GM12873 (cell line): Measurements from ENCODE around the gene BANF2.

Experiments used
- CTCF ChIP-seq: IDR thresholded peaks from 2 replicates; pipeline ENCODE4 v1.5.1; 2012; ENCODE audit warnings: low read depth, mild to moderate bottlenecking, moderate library complexity, low read length, control low read depth; ENCODE audit not compliant: insufficient read depth; ENCODE audit errors: missing control alignments

BANF2 gene

GRCh38 chr20:17694767-17695166 is 5.0 kb upstream of the BANF2 start:
- no peak for TF ChIP-seq CTCF

GRCh38 chr20:17696287-17696686 is 3.5 kb upstream of the BANF2 start:
- TF ChIP-seq CTCF: no peak

GRCh38 chr20:17697171-17697570 is 2.6 kb upstream of the BANF2 start:
- TF ChIP-seq CTCF: no peak

GRCh38 chr20:17698384-17698783 is 1.4 kb upstream of the BANF2 start:
- no peak for TF ChIP-seq CTCF

GRCh38 chr20:17700637-17701036 is 871 bp downstream of the BANF2 start:
- no peak for TF ChIP-seq CTCF

- no peak for TF ChIP-seq CTCF
These were observed 2.1 kb downstream of the BANF2 start for GRCh38 chr20:17701826-17702225.

- TF ChIP-seq CTCF: no peak
These were observed 5.0 kb downstream of the BANF2 start for GRCh38 chr20:17704589-17705317.
